HCT116 (cell line): Measurements from ENCODE around the gene ABCA1.

ENCODE experiments used
- ATF3 ChIP-seq: IDR thresholded peaks from 2 replicates; pipeline ENCODE4 v1.6.1; 2012
- CTCF ChIP-seq, 3 experiments: fragments of 200-600 bp in 1 of 3; sonication (generic) in 1 of 3; IDR thresholded peaks in 2 of 3; conservative IDR thresholded peaks in 1 of 3; 2 replicates each; pipeline ENCODE4 v1.5.1; 2012 to 2017; ENCODE audit warnings: low read depth in 2 of 3, low read length in 2 of 3, antibody characterized with exemption in 1 of 3, borderline replicate concordance in 1 of 3, control low read depth in 1 of 3, mild to moderate bottlenecking in 1 of 3, mixed read lengths in 1 of 3, mixed run types in 1 of 3, moderate library complexity in 1 of 3; ENCODE audit not compliant: insufficient read depth in 1 of 3
- TCF7L2 ChIP-seq: IDR thresholded peaks from 2 replicates; pipeline ENCODE4 v1.7.0; 2011; ENCODE audit warnings: borderline replicate concordance, inconsistent platforms; ENCODE audit not compliant: insufficient read depth, insufficient read length; ENCODE audit errors: extremely low read depth
- ZNF274 ChIP-seq: fragments of 200-500 bp; sonication (Bioruptor generic); IDR thresholded peaks from 2 replicates; pipeline ENCODE4 v1.6.1; 2014; ENCODE audit warnings: mild to moderate bottlenecking, low read depth, low read length, inconsistent platforms

DNA sequence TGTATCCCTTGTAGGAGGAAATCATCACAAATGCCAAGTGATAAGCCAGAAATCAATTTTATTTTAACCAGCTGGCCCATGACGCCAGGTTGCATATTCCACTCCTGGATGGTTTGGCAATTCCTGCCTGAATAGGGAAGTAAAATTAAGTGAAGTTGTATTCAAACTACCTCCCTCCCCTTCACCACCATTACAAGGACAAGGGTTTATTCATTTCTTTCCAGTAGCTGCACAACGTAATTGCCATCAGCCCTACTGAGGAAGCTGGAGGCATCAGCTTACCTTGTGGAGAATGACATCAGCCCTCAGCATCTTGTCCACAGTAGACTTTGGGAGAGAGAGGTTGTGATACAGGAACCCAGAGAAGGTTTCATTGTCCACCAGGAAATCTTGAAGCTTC, 66.6 kb downstream of the ABCA1 start:
- no peak for TF ChIP-seq CTCF (IDR thresholded peaks at IDR 0.05 in 2 of 3, conservative IDR thresholded peaks at IDR 0.05 in 1 of 3; ENCODE audit: borderline replicate concordance in 1 of 3, insufficient read depth in 1 of 3, low read depth in 2 of 3, low read length in 2 of 3)
- no peak for TF ChIP-seq ATF3
- no peak for TF ChIP-seq TCF7L2
- TF ChIP-seq ZNF274: no peak
